Ovary (tissue), 3 donors: ENCODE measurements around the gene DIS3L2.

Experiments
- CTCF ChIP-seq, 3 donors: fragments of 450-650 bp in 2 of 3; fragments of 200-600 bp in 1 of 3; IDR thresholded peaks; one replicate each; pipeline versions ENCODE4 v1.5.1 to v1.8.0; 2016 to 2022; ENCODE audit warnings: antibody characterized with exemption in 3 of 3, mild to moderate bottlenecking in 1 of 3
- POLR2A ChIP-seq: fragments of 450-650 bp; IDR thresholded peaks from one replicate; pipeline ENCODE4 v1.6.1; 2017; ENCODE audit warnings: antibody characterized with exemption, mild to moderate bottlenecking, moderate library complexity
- donor health status: DM: no; HTN: no; CAD: no.

GRCh38 chr2:232113821-232114220 is 152.3 kb downstream of the DIS3L2 start:
- TF ChIP-seq POLR2A (no peak), CTCF (IDR thresholded peaks at IDR 0.05) (no peak)
